Panc1 (cell line): Measurements from ENCODE around the gene UBAP1.

Source experiments
- POLR2AphosphoS5 ChIP-seq: IDR thresholded peaks from 2 replicates; pipeline ENCODE4 v1.6.1; 2012; ENCODE audit warnings: mild to moderate bottlenecking, low read depth, low read length, moderate library complexity
- SIN3A ChIP-seq: IDR thresholded peaks from 2 replicates; pipeline ENCODE4 v1.6.1; 2012; ENCODE audit warnings: low read depth, mild to moderate bottlenecking, low read length, moderate library complexity, borderline replicate concordance; ENCODE audit not compliant: insufficient read depth
- TF ChIP-seq, protein P1 (sequence below): fragments of 450-650 bp; IDR thresholded peaks from 2 replicates; pipeline ENCODE4 v1.5.1; 2017; ENCODE audit warnings: mild to moderate bottlenecking

DNA sequence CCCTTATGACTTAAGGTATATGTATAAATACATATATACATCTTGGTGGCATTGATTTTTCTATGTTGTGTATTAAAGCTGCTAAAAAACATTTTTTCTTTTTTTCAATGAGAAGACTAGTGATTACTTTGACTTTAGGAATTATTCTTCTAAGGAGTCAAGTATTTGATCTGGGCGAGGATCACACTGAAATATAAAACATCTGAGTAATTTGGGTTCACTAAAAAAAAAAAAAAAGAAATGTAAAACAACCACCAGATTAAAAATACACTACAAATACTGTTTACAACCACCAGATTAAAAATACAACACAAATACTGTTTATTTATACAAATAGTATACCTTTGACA lies 9.0 kb downstream of the UBAP1 start:
- TF ChIP-seq, protein P1, sequence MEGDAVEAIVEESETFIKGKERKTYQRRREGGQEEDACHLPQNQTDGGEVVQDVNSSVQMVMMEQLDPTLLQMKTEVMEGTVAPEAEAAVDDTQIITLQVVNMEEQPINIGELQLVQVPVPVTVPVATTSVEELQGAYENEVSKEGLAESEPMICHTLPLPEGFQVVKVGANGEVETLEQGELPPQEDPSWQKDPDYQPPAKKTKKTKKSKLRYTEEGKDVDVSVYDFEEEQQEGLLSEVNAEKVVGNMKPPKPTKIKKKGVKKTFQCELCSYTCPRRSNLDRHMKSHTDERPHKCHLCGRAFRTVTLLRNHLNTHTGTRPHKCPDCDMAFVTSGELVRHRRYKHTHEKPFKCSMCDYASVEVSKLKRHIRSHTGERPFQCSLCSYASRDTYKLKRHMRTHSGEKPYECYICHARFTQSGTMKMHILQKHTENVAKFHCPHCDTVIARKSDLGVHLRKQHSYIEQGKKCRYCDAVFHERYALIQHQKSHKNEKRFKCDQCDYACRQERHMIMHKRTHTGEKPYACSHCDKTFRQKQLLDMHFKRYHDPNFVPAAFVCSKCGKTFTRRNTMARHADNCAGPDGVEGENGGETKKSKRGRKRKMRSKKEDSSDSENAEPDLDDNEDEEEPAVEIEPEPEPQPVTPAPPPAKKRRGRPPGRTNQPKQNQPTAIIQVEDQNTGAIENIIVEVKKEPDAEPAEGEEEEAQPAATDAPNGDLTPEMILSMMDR = no peak
- TF ChIP-seq POLR2AphosphoS5 (no peak), SIN3A (no peak)
